CD8-positive, alpha-beta memory T cell (primary cell): ENCODE results near the gene GJB5. TPM values are rescaled to one million over a fixed set of nuclear protein-coding genes. Genes with fewer than 3 reads are reported as not detected.
"Not testable (repeated sequence)": the region's sequence is repeated elsewhere in the genome, so short reads cannot be mapped to it uniquely, and the experiment has no call there.

Experiments used
- CTCF ChIA-PET: fragments of 350-600 bp; sonication (Branson Sonifier 250); formaldehyde crosslinking; loops from one replicate; lab custom pipeline; 2021; ENCODE audit warnings: antibody characterized with exemption; lab: Charles Lee
- POLR2A ChIA-PET: fragments of 350-600 bp; sonication (Branson Sonifier 250); formaldehyde crosslinking; loops from one replicate; lab custom pipeline; 2021; ENCODE audit warnings: antibody characterized with exemption; lab: Charles Lee
- DNase-seq, 5 donors: peaks; one replicate each; pipeline versions ENCODE4 v3.0.0 to v3.0.0-alpha.2; 2020 to 2022; ENCODE audit warnings: mixed read lengths in 1 of 5
- H3K27ac ChIP-seq: one replicate; pipeline ENCODE4 v1.7.0; 2013; ENCODE audit warnings: low read depth, mild to moderate bottlenecking, low read length, moderate library complexity
- H3K27me3 ChIP-seq: 2 replicates; pipeline ENCODE4 v1.7.0; 2013; ENCODE audit warnings: low read length, mild to moderate bottlenecking; ENCODE audit not compliant: insufficient read depth, poor library complexity, severe bottlenecking
- H3K36me3 ChIP-seq: 2 replicates; pipeline ENCODE4 v1.7.0; 2013; ENCODE audit warnings: mild to moderate bottlenecking, low read length, moderate library complexity; ENCODE audit not compliant: insufficient read depth
- H3K4me1 ChIP-seq: 2 replicates; pipeline ENCODE4 v1.7.0; 2013; ENCODE audit warnings: mild to moderate bottlenecking, low read length, moderate library complexity; ENCODE audit not compliant: insufficient read depth
- H3K4me3 ChIP-seq: 2 replicates; pipeline ENCODE4 v1.7.0; 2013; ENCODE audit warnings: mild to moderate bottlenecking, low read length
- H3K9me3 ChIP-seq: 2 replicates; pipeline ENCODE4 v1.7.0; 2013; ENCODE audit warnings: mild to moderate bottlenecking, low read length
- H3K27ac Mint-ChIP-seq, 8 donors: one replicate each; pipeline ENCODE4 v1.8.0; 2020 to 2021; ENCODE audit warnings: mixed read lengths in 8 of 8, mild to moderate bottlenecking in 6 of 8, inconsistent platforms in 3 of 8, moderate library complexity in 3 of 8
- H3K27me3 Mint-ChIP-seq, 2 donors: one replicate each; pipeline ENCODE4 v1.8.0; 2020 to 2021; ENCODE audit warnings: mixed read lengths in 2 of 2, mild to moderate bottlenecking in 1 of 2, moderate library complexity in 1 of 2
- H3K36me3 Mint-ChIP-seq, 3 donors: one replicate each; pipeline ENCODE4 v1.8.0; 2020 to 2021; ENCODE audit warnings: mixed read lengths in 3 of 3, inconsistent platforms in 1 of 3, mild to moderate bottlenecking in 1 of 3
- H3K4me1 Mint-ChIP-seq, 3 donors: one replicate each; pipeline ENCODE4 v1.8.0; 2020 to 2021; ENCODE audit warnings: mixed read lengths in 3 of 3, inconsistent platforms in 1 of 3, mild to moderate bottlenecking in 1 of 3
- H3K4me3 Mint-ChIP-seq, 7 donors: one replicate each; pipeline ENCODE4 v1.8.0; 2020 to 2021; ENCODE audit warnings: mixed read lengths in 7 of 7, mild to moderate bottlenecking in 6 of 7, moderate library complexity in 4 of 7, inconsistent platforms in 2 of 7
- H3K9me3 Mint-ChIP-seq, 5 donors: one replicate each; pipeline ENCODE4 v1.8.0; 2020 to 2022; ENCODE audit warnings: mixed read lengths in 5 of 5, mild to moderate bottlenecking in 3 of 5, moderate library complexity in 2 of 5, inconsistent platforms in 1 of 5
- polyA plus RNA-seq: library from polyadenylated mRNA; unstranded; fragments of 300-500 nt; fragmentation: Illumina TruSeq; gene quantifications from one replicate; pipeline ENCODE4 v1.2.3, GENCODE V29; 2021
- total RNA-seq, 2 experiments: library from RNA; stranded (reverse); gene quantifications; one replicate each; pipeline ENCODE4 v1.2.3, GENCODE V29; 2021

GJB5 gene
- total and polyA plus RNA-seq, 3 experiments from 2014 or later, result not detected

DNA sequence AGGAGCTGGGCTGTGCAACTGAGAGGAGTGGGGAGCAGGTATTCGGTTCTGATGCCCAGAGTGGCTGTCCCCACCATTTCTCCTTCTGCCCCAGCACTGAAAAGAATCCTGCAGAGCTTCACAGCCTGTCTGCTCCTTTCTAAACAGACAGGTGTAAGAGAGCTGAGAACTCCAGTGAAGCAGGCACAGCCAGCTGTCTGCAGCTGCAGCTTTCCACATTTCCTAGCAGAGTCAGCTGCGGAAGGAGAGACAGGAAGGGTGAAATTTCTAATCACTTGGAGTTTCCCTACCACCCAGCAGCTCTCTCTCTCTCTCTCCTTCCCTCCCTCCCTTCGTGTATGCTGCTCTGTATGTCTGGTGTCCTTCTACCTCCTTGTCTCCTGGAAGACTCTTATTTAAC is 40.5 kb upstream of the GJB5 start:
- no peaks in the 10 kb centered on the region for H3K9me3 Mint-ChIP-seq
- Histone ChIP-seq H3K4me1 (no peaks in the 10 kb centered on the region), H3K36me3 (no peaks in the 10 kb centered on the region), H3K4me3 (no peak overlapping the region), H3K27ac (no peak overlapping the region), H3K9me3 (no peaks in the 10 kb centered on the region), H3K27me3 (no peaks in the 10 kb centered on the region)
- no peaks in the 10 kb centered on the region for H3K36me3 Mint-ChIP-seq
- ChIA-PET POLR2A (no interaction called here), CTCF (no interaction called here)
- no peak overlapping the region for H3K4me3 Mint-ChIP-seq
- H3K27me3 Mint-ChIP-seq, result peaks cover 13 to 18% of the 10 kb centered on the region in 2 donors
- H3K27ac Mint-ChIP-seq, result no peak overlapping the region
- DNase-seq, result no peak
- no peaks in the 10 kb centered on the region for H3K4me1 Mint-ChIP-seq

DNA sequence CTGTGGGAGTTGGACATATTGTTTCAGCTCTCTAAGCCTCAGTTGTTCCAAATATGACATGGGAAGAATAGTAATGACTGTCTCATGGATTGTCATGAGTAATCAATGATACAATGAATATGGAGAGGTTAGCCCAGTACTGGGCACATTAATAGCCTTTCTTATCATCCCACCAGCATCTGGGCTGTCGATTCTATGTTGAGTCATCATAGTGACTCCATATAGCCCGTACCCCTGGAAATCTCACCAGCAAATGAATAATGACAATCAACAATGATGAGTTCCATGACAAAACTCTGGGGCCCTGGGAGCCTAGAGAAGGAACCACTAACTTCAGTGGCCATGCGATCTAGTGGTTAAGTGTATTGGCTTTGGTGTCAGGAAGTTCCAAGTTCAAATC is 39.7 kb upstream of the GJB5 start:
- Mint-ChIP-seq H3K27ac (no peak overlapping the region), H3K27me3 (peaks cover 15 to 25% of the 10 kb centered on the region in 2 donors), H3K36me3 (no peaks in the 10 kb centered on the region), H3K4me1 (no peaks in the 10 kb centered on the region), H3K9me3 (no peaks in the 10 kb centered on the region), H3K4me3 (no peak overlapping the region)
- H3K27ac ChIP-seq, result no peak overlapping the region
- H3K9me3 ChIP-seq, result no peaks in the 10 kb centered on the region
- H3K27me3 ChIP-seq, result no peaks in the 10 kb centered on the region
- ChIA-PET POLR2A (no interaction called here), CTCF (no interaction called here)
- no peaks in the 10 kb centered on the region for H3K4me1 ChIP-seq
- H3K4me3 ChIP-seq, result no peak overlapping the region
- no peaks in the 10 kb centered on the region for H3K36me3 ChIP-seq
- no peak for DNase-seq

- H3K27ac Mint-ChIP-seq, result no peak overlapping the region
- no peak for DNase-seq
- ChIA-PET CTCF (no interaction called here), POLR2A (no interaction called here)
- H3K27me3 ChIP-seq, result no peaks in the 10 kb centered on the region
- no peak overlapping the region for H3K27ac ChIP-seq
- no peaks in the 10 kb centered on the region for H3K36me3 ChIP-seq
- H3K9me3 ChIP-seq, result no peaks in the 10 kb centered on the region
- peaks cover 14 to 53% of the 10 kb centered on the region in 2 donors for H3K27me3 Mint-ChIP-seq
- no peaks in the 10 kb centered on the region for H3K4me1 Mint-ChIP-seq
- no peaks in the 10 kb centered on the region for H3K36me3 Mint-ChIP-seq
- no peak overlapping the region for H3K4me3 Mint-ChIP-seq
- H3K9me3 Mint-ChIP-seq, result no peaks in the 10 kb centered on the region
- H3K4me1 ChIP-seq, result no peaks in the 10 kb centered on the region
- H3K4me3 ChIP-seq, result no peak overlapping the region
These were observed 33.6 kb upstream of the GJB5 start for GRCh38 chr1:34721241-34721640.

GRCh38 chr1:34721646-34722355 is 33.0 kb upstream of the GJB5 start:
- ChIA-PET CTCF (no interaction called here), POLR2A (no interaction called here)
- Histone ChIP-seq H3K27ac (no peak overlapping the region), H3K36me3 (no peaks in the 10 kb centered on the region), H3K9me3 (no peaks in the 10 kb centered on the region), H3K4me1 (no peaks in the 10 kb centered on the region), H3K4me3 (no peak overlapping the region), H3K27me3 (no peaks in the 10 kb centered on the region)
- Mint-ChIP-seq H3K4me1 (no peaks in the 10 kb centered on the region), H3K27me3 (peaks cover 14 to 57% of the 10 kb centered on the region in 2 donors), H3K4me3 (no peak overlapping the region), H3K27ac (no peak overlapping the region), H3K36me3 (no peaks in the 10 kb centered on the region), H3K9me3 (no peaks in the 10 kb centered on the region)
- DNase-seq, result no peak

GRCh38 chr1:34726861-34727260 is 28.0 kb upstream of the GJB5 start:
- Mint-ChIP-seq H3K4me3 (no peak overlapping the region), H3K9me3 (no peaks in the 10 kb centered on the region), H3K27ac (no peak overlapping the region), H3K36me3 (no peaks in the 10 kb centered on the region), H3K27me3 (peaks cover 14 to 45% of the 10 kb centered on the region in 2 donors), H3K4me1 (no peaks in the 10 kb centered on the region)
- Histone ChIP-seq H3K4me3 (no peak overlapping the region), H3K4me1 (no peaks in the 10 kb centered on the region), H3K36me3 (no peaks in the 10 kb centered on the region), H3K27ac (no peak overlapping the region), H3K9me3 (no peaks in the 10 kb centered on the region), H3K27me3 (no peaks in the 10 kb centered on the region)
- ChIA-PET CTCF (no interaction called here), POLR2A (no interaction called here)
- no peak for DNase-seq

- H3K27ac ChIP-seq, result no peak overlapping the region
- no peak overlapping the region for H3K4me3 ChIP-seq
- Mint-ChIP-seq H3K9me3 (no peaks in the 10 kb centered on the region), H3K27ac (peak overlapping the region in 1 of 8 donors; percentile 83), H3K4me3 (no peak overlapping the region), H3K4me1 (no peaks in the 10 kb centered on the region), H3K36me3 (no peaks in the 10 kb centered on the region), H3K27me3 (peaks cover 6 to 44% of the 10 kb centered on the region in 2 donors)
- no peaks in the 10 kb centered on the region for H3K9me3 ChIP-seq
- ChIA-PET POLR2A (no interaction called here), CTCF (interaction anchor here (0.7 to 2.7 kb wide), 2 partner anchors 13 to 18 kb away, joined by 3 to 6 read pairs; no protein-coding TSS in a partner anchor)
- no peaks in the 10 kb centered on the region for H3K36me3 ChIP-seq
- no peaks in the 10 kb centered on the region for H3K27me3 ChIP-seq
- no peak for DNase-seq
- no peaks in the 10 kb centered on the region for H3K4me1 ChIP-seq
These were observed 24.4 kb upstream of the GJB5 start for GRCh38 chr1:34730485-34730884.

- H3K4me1 Mint-ChIP-seq, H3K27me3 ChIP-seq, H3K4me3 ChIP-seq, H3K4me1 ChIP-seq, H3K9me3 ChIP-seq, H3K9me3 Mint-ChIP-seq, H3K27ac Mint-ChIP-seq, H3K36me3 ChIP-seq, H3K4me3 Mint-ChIP-seq, H3K36me3 Mint-ChIP-seq, CTCF ChIA-PET, POLR2A ChIA-PET, H3K27ac ChIP-seq, DNase-seq: not testable (repeated sequence)
- peaks cover 7 to 36% of the 10 kb centered on the region in 2 donors for H3K27me3 Mint-ChIP-seq
These were observed 22.0 kb upstream of the GJB5 start for GRCh38 chr1:34732831-34733230.

DNA sequence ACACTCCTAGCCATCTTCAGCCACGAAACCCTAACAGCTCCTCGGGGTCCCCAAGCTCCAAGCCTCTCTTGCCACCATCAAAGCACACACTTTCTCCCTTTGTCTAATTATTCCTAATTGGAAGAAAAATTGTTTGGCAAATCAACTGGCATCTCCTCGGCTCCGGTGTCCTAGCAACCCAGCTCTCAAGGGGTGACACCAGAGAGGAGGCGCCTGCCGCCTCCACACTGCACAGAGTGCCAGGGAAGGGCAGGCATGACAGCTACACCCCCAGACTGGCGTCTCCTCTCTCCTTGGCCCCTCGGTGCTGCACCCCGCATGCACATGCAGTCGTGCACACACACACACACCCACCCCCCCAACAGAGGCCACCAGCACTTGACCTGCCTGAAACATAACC is 18.2 kb upstream of the GJB5 start:
- H3K27ac Mint-ChIP-seq, result no peak overlapping the region
- DNase-seq, result no peak
- H3K36me3 ChIP-seq, result no peaks in the 10 kb centered on the region
- no peaks in the 10 kb centered on the region for H3K27me3 ChIP-seq
- no peaks in the 10 kb centered on the region for H3K4me1 ChIP-seq
- H3K4me3 ChIP-seq, result no peak overlapping the region
- POLR2A ChIA-PET, result no interaction called here
- H3K9me3 Mint-ChIP-seq, result no peaks in the 10 kb centered on the region
- H3K4me3 Mint-ChIP-seq, result no peak overlapping the region
- H3K27me3 Mint-ChIP-seq, result peaks cover 11 to 36% of the 10 kb centered on the region in 2 donors
- no peak overlapping the region for H3K27ac ChIP-seq
- H3K9me3 ChIP-seq, result no peaks in the 10 kb centered on the region
- CTCF ChIA-PET, result no interaction called here
- no peaks in the 10 kb centered on the region for H3K36me3 Mint-ChIP-seq
- H3K4me1 Mint-ChIP-seq, result no peaks in the 10 kb centered on the region
